CD4-positive, alpha-beta T cell treated with Interleukin-17A for 4 hours (primary cell): Measurements from ENCODE around the gene EVPL.
"Not testable (repeated sequence)": the region's sequence is repeated elsewhere in the genome, so short reads cannot be mapped to it uniquely, and the experiment has no call there.

ENCODE experiments used
- DNase-seq: peaks from one replicate; pipeline ENCODE4 v3.0.0-alpha.2; 2020; ENCODE audit warnings: mixed read lengths

EVPL gene

DNA sequence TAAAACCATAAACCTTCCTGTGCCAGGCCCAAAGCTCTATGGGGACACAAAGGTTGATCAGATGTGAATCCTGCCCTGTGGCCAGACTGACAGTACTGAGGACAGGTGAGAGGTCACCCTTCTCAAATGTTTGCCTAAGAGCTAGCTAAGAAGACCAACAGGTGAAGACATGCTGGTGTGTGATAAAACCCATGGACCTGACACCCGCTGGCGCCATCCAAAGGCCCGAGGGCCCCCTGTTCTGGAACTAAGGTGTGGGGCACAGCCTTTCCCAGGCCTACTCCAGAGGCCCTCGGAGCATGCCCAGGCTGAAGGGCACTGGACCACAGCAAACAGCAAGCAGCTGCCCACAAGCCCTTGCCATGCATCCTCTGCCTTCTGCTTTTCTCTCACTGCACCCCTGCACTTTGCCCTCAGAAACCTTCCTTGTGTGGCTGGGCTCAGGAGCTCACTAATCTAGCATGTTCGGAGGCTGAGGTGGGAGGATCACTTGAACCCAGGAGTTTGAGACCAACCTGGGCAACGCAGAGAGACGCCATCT, 31.7 kb downstream of the EVPL start:
- no peak for DNase-seq

DNA sequence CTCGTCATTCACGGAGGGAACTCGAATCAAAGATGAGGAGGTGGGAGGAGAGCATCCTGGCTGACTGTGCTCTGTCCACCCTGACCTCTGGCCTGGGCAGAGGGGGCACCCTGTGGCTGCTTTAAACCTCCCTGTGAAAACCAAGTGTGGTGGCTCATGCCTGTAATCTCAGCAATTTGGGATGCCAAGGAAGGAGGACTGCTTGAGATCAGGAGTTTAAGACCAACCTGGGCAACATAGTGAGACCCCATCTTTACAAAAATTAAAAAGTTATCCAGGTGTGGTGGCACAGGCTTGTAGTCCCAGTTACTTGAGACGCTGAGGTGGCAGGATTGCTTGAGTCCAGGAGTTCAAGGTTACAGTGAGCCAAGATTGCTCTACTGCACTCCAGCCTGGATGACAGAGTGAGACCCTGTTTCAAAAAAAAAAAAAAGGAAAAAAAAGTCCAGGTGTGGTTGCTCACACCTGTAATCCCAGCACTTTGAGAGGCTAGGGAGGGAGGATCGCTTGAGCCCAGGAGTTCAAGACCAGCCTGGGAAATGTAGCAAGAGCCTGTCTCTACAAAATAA, 32.2 kb downstream of the EVPL start:
- no peak for DNase-seq

DNA sequence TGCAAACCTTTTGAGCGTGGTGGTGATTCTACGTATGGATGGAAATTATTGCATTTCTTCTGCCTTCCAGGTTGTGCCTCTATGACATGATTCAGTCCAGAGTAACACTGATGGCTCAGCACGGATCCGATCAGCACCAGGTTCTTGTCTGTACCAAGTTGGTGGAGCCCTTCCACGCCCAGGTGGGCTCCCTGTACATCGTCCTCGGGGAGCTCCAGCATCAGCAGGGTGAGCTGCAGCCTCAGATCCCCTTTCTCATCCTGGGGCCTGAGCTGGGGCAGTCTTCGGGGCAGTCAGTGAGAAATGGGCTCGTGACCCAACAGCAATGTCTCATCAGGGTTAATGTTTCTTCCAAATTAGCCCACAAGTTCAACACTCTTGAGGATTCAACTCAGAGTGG, 35.7 kb downstream of the EVPL start:
- DNase-seq: no peak

DNA sequence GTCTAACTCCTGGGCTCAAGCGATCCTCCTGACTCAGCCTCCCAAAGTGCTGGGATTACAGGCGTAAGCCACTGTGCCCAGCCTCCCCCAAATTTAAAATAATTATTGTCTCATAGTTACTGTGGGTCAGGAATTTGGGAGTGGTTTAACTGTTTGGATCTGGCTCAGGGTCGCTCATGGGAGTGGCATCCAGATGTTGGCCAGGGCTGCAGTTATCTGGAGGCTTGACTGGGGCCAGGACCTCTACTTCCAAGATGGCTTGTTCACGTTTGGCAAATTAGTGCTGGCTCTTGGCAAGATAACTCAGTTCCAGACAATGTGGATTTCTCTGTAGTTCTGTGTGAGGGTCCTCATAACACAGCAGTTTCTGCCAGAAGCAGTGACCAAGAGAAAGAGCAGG, 40.1 kb downstream of the EVPL start:
- no peak for DNase-seq

DNA sequence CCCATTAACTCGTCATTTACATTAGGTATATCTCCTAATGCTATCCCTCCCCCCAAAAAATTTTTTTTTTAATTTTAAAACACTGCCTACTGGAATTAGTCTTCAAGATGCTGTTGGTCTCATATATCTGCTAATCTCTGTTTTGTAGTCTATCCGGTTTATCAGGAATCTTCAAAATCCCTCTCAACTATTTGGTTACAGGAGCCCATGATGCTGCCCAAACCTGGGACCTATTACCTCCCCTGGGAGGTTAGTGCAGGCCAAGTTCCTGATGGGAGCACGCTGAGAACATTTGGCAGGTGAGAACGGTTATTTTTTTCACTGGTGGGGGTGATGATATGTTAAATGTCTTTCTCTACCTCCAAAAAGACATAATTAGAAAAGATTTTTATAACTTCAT, 41.1 kb downstream of the EVPL start:
- DNase-seq: no peak

DNA sequence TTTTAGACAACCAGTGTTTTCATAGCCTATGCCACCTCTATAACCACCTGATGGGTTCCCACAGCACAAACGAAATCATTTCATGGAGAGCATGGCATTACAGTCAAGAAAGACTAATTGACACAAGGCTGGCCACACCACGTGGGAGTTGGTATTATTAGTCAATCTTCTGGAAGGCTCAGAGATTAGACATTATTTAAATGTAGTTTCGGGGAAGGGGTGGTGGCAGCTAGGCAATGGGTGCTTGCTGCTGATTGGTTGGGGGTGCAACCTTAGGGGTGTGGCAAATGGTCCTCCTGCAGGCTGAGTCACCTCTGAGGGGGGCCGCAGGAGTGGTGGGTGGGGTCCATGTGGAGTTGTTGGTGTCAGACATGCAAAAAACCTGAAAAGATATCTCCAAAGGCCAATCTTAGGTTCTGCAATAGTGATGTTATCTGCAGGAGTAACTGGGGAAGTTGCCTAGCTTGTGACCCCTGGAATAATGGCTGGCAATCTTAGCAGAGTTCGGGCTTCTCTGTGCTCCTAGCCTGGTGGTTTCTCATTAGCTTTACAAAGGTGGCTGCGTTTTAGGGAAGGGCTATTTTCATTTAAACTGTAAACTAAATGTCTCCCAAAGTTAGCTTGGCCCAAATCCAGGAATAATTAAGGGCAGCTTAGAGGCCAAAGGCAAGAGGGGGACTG, 43.5 kb downstream of the EVPL start:
- DNase-seq: no peak

DNA sequence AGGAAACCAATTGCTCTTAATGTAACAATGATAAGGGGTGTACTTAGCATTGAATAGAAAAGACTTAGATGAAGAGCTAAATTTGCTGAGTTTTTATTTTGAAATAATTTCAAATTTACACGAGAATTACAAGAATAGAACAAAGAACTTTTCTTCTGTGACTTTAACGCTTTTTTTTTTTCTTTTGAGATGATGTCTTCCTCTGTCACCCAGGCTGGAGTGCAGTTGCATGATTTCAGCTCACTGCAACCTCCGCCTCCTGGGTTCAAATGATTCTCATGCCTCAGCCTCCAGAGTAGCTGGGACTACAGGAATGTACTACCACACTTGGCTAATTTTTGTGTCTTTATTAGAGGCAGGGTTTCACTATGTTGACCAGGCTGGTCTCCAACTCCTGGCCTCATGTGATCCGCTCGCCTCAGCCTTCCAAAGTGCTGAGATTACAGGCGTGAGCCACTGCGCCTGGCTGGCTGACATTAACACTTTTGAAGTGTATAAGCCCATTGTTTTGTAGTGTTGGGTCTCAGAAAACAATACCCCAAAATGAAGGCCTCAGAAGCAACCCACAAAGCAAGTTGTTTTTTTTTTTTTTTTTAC, 46.0 kb downstream of the EVPL start:
- no peak for DNase-seq

DNA sequence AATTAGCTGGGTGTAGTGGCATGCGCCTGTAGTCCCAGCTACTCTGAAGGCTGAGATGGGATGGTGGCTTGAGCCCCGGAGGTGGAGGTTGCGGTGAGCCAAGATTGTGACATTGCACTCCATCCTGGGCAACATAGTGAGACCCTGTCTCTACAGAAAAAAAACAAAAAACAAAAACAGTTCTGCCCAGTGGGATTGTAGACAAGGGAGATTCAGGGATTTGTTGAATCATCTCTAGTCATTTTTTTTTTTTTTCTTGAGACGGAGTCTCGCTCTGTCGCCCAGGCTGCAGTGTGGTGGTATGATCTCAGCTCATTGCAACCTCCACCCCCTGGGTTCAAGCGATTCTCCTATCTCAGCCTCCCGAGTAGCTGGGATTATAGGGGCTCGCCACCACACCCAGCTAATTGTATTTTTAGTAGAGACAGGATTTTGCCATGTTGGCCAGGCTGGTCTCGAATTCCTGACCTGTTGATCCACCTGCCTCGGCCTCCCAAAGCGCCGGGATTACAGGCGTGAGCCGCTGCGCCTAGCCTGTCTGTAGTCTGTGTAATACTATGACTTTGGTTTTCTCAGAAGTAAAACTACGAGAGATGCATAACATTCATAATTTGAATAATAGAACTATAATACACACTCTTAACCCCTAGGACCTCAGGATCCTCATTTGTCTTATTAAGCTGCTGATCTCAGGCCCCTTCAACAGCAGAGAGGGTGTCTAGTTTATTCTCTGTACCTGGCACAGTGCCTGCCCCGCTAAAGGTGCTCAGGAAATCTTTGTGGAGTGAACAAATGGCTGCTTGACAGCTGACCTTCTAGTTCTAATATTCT, 46.7 kb downstream of the EVPL start:
- DNase-seq: no peak

DNA sequence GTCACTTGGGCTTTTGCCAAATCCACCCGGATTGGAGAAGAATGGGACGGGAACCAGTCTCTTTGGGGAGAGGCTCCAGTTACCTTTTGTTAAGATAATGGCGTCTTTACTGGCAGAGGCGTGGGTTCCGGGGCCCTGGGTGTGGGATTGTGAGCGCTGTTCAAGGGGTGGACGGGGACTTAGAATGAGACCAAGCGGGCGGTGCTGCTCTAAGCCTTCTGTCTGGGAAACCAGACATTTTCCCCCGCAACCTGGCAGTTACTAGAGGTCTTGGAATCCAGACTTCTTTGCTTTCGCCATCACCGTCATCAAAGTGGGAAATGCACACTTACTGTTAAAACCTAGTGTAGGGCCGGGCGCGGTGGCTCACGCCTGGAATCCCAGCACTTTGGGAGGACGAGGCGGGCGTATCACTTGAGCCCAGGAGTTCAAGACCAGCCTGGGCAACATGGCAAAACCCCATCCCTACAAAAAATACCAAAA, 47.4 kb downstream of the EVPL start:
- no peak for DNase-seq

DNA sequence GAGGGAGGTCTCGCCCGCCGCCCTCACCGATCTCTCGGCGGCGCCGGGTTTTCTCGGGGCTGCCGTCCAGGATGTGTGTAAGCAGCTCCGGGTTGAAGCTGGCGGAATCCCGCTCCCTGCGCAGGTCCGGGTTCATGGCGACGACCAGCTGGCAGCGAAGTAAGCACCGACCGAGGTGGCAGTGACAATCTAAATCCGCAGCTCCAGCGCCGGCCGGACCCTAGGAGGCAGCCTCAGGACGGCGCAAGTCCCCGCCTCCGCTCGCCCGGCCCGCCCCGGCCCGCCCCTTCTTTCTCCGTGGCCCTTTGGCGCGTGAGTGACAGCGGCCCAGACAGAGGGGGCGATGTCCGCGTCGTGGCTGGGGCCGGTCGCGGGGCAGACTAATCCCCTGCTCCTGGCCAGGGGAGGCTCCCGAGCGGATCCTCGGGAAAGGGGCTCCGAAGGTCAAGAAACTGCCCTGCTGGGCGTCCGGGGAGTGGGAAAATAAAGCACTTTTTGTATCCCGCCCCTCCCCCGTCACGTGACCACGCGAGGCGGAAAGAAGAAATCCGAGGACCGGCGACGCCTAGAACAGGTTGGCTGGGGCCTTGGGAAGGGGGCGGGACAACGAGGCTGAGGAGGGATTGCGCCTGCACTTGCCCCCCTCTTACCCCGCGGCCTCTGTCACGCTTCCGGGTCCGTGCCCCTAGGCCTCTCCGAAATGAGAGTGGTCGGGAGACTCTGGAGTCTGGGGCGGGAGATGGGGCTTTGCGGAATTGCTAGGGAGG, 48.0 kb downstream of the EVPL start, which contains the start of the genes ACOX1 and TEN1:
TSS of gene ACOX1 (minus strand) at position 229 of the 767 bp plus-strand sequence. CDS start at position 136, 93 bp downstream.
TSS of gene TEN1 (plus strand) at position 303 of the 767 bp plus-strand sequence. CDS start 6,953 bp downstream, outside the sequence.
- peak; percentile 97 for DNase-seq

DNA sequence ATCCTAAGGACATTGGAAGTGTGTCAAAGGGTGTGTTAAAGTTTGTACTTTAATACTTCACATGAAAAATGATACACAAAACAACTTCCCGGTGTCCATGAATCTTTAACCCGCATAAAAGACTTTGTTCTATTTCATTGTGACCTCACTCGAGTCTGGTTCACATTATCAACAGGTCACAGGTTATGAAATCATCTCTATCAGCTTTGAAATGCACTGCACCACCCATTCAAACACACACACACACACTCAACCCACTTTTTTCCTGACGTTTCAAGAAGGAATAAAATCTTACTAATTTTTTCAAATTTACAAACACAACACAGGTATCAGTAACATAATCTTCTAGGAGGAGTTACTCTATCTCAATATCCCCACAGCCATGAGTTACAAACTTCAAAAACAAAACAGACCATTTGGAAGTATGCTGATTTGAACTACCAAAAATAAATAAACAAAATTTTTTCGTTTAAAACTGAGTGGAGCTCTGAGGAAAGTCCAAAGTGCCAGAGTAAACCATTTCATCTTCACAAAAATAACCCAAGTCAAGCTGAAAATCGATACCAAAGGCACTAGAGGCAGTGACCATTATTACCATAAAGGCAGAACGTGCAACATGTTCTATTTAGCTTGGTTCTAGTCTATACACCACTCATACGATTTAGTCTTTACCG, 50.8 kb downstream of the EVPL start:
- DNase-seq: no peak

DNA sequence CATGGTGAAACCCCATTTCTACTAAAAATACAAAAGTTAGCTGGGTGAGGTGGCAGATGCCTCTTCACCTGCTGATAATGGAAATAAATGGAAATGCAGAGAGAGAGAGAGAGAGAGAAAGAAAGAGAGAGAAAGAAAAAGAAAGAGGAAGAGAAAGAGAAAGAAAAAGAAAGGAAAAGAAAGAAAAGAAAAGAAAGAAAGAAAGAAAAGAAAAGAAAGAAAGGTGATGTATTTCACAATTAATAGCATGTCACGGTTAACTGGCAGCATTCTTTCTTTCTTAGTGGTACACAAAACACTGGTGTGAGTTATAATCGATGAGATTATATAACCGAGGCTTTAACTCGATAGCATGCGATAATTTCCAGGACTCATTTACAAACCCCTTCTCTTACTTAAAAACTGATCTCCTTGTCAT, 51.3 kb downstream of the EVPL start:
- no peak for DNase-seq

DNA sequence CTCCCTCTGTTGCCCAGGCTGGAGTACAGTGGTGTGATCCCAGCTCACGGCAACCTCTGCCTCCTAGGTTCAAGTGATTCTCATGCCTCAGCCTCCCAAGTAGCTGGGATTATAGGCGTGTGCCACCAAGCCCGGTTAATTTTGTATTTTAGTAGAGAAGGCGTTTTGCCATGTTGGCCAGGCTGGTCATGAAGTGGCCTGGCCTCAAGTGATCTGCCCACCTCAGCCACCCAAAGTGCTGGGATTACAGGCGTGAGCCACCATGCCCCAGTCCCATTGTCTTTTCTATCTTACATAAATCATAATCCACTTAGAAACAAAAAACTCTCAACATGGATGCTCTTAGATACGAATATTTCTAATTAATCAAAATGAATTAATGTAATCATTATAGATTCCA, 51.9 kb downstream of the EVPL start:
- DNase-seq: not testable (repeated sequence)

DNA sequence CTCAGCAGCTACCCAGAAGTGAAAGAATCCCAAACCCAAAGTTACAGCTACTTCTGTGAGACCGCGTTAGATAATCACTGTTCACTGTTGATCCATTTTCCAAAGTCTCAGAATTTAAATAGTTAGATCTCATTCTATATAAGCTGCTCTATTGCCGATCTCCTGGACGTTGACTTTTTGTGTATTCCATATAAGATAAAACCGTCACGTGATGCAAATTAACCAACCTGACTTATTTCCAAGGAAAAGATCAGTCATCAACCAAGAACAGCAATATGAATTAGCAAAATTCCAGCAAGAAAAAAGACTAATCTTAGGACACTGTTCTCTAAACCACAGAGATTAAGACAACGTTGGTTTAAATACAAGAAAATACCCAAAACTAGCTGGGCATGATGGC, 56.5 kb downstream of the EVPL start:
- DNase-seq: no peak

DNA sequence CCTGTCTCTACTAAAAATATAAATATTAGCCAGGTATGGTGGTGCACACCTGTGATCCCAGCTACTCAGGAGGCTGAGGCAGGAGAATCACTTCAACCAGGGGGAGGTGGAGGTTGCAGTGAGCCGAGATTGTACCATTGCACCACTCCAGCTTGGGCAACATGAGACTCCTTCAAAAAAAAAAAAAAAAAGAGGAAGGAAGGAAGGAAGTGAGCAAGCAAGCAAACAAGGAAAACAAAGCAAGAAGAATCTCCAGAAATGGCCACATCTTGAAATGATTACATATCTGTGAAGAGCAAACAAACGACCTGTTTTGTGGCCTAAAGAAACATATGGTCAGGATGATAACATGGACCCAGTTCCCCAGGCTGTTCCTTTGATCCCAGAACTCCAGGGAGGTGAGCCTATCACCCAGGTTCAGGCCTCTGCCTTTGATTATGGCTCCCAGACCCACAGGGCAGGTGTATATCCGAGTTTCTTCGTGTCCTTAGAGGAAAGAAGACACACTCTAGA, 57.0 kb downstream of the EVPL start:
- no peak for DNase-seq

DNA sequence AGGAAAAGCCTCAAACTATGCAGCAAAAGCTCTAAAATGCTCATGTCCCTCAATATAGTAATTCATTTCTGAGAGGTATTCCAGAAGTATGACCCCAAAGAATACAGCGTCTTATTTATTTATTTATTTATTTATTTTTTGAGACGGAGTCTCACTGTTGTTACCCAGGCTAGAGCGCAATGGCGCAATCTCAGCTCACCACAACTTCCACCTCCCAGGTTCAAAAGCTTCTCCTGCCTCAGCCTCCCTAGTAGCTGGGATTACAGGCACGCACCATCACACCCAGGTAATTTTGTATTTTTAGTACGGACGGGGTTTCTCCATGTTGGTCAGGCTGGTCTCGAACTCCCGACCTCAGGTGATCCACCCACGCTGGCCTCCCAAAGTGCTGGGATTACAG, 58.1 kb downstream of the EVPL start:
- not testable (repeated sequence) for DNase-seq

DNA sequence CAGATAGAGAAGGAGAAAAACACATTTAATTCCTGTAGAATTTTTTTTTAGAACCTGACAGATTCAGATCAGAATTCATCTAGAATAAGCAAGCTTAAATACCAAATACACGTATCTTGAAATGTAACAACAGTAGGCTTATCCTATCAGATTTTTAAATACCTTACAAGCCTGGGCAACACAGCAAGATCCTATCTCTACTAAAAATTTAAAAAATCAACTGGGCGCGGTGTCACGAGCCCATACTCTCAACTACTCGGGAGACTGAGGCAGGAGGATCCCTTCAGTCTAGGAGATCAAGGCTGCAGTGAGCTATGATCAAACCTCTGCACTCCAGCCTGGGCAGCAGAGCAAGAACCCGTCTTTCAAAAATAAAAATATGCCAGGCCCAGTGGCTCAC, 61.6 kb downstream of the EVPL start:
- DNase-seq: no peak

DNA sequence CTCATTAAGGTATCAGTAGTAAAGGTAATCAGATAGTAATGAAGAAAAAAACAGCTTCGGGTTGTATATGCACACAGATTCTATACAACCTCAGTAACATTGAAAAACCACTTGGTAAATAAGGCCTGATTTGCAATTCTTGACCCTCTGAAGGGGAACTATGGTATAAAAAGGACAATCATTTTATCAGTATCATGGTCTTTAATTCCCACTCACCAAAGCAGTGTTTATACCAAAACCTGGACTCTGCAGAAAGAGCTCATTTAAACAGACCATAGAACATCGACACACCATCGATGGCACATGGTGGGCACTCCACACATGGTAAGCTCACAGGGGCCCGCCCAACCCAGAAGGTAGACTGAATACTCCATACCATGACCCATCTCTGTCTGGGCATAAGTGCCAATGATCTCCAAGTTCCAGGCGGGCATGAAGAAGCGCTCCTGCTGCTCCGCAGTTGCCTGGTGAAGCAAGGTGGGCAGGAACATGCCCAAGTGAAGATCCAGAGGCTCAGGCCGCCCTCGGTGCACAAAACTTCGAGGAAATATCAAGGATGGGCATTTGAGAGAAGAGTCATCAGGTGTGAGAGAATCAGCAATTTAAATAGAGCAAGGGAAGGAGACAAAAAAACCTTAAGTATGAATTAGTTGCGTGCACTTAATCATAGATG, 67.1 kb downstream of the EVPL start:
- DNase-seq: no peak

DNA sequence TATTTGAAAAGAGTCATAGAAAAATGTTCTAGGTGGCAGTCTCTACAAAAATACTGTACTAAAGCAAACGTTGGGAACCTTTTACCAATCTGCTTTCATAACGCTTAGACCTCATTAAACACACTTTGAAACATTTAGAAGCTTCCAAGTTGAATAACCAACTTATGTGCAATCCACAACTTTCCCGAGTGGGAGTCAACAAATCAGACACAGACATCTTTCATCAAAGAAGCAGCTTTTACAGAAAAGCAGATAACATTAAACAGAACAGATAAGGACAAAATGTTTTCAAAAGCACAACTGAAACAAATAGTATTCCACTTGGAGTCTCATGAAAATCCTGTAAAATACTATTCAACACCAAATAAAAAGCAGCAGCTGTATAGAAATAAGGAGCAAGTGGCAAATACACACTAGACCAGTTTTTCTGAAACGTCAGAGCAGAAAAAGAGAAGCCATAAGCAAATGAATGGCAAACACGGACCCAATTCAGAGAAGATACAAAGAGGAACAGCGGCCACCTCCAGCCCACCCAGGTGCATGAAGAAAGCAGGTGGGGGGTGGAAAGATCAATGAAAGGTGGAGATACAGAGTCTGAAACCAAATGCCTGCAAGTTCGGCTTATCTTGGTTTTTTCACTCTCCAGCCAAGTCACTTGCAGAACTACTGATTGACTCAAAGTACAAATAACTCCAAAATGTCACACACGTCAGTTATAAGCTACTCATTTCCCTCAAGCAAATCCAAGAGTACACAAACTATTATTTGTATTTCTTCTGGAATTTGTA, 67.9 kb downstream of the EVPL start:
- DNase-seq: no peak
